Measurements from ENCODE around the gene MRPL24. TPM values are rescaled to one million over a fixed set of nuclear protein-coding genes. Genes with fewer than 3 reads are reported as not detected.
A peak's percentile ranks its signal among the peaks of the same experiment; 100 is the strongest.

MRPL24 gene
- total and polyA plus RNA-seq, 9 of the 15 experiments (the other 6 are each of a cell fraction or from before 2014, with no cell fraction given), result 74.3 to 267 (median 113) TPM

GRCh38 chr1:156689035-156689952, 51.6 kb downstream of the MRPL24 start (continued):
- peak; percentile 92 to 97 (median 97) for TF ChIP-seq CTCF (IDR thresholded peaks at IDR 0.05 in 2 of 3, conservative IDR thresholded peaks at IDR 0.05 in 1 of 3; ENCODE audit: insufficient read depth in 2 of 3, low read depth in 1 of 3, low read length in 3 of 3)
- TF ChIP-seq ATF1 (CRISPR knock-in tag; IDR thresholded peaks at IDR 0.05), result no peak
- peak; percentile 29; the same call in 1 of the 2 replicates for TF ChIP-seq ATF1 (tag; IDR thresholded peaks at IDR 0.05)
- TF ChIP-seq NFE2 (IDR thresholded peaks at IDR 0.05; ENCODE audit: low read depth), result no peak
- TF ChIP-seq CREB5 (CRISPR knock-in tag; IDR thresholded peaks at IDR 0.05), result no peak
- peak; percentile 81 for TF ChIP-seq TFAP4 (CRISPR knock-in tag; IDR thresholded peaks at IDR 0.05; ENCODE audit: borderline replicate concordance)
- peak; percentile 46; the same call in 1 of the 2 replicates for TF ChIP-seq AFF4 (CRISPR knock-in tag; IDR thresholded peaks at IDR 0.05)
- TF ChIP-seq MAFK (IDR thresholded peaks at IDR 0.05; ENCODE audit: low read length), result no peak
- TF ChIP-seq SMARCB1 (IDR thresholded peaks at IDR 0.05; ENCODE audit: insufficient read length, low read depth), result no peak
- TF ChIP-seq NBN (IDR thresholded peaks at IDR 0.05; ENCODE audit: low read depth), result peak; percentile 20; the same call in 1 of the 2 replicates
- peak; percentile 64 for TF ChIP-seq SP1 (CRISPR knock-in tag; IDR thresholded peaks at IDR 0.05)
- no peak for TF ChIP-seq KLF6 (CRISPR knock-in tag; IDR thresholded peaks at IDR 0.05; ENCODE audit: borderline replicate concordance)
- no peak for TF ChIP-seq ZNF717 (CRISPR knock-in tag; IDR thresholded peaks at IDR 0.05)
- TF ChIP-seq ARID4B (CRISPR knock-in tag; IDR thresholded peaks at IDR 0.05), result 0 out of 2 replicates have a peak, but pooled peaks have one; percentile 45
